ENCODE results near the gene SHISAL2A.
A peak's percentile ranks its signal among the peaks of the same experiment; 100 is the strongest.

The SHISAL2A gene

DNA sequence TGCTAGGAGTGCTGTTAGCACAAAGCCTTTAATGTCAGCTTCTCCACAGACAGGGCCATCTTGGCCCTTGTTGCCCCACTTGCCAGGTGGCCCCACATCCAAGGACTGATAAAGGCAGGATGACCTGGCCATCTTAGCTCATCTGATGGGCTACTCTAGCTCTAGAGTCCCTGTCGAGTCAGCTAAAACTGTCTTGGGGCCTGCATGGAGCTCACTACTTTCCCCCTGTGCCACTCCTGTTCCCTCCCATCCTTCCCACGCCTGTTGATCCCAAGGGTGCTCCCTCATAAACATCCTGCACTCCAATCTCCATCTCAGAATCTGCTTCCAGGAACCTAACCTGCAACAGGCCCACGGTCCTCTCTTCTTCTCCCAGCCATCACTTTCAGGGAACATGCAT is 31.4 kb upstream of the SHISAL2A start:
- TF ChIP-seq, protein P1, sequence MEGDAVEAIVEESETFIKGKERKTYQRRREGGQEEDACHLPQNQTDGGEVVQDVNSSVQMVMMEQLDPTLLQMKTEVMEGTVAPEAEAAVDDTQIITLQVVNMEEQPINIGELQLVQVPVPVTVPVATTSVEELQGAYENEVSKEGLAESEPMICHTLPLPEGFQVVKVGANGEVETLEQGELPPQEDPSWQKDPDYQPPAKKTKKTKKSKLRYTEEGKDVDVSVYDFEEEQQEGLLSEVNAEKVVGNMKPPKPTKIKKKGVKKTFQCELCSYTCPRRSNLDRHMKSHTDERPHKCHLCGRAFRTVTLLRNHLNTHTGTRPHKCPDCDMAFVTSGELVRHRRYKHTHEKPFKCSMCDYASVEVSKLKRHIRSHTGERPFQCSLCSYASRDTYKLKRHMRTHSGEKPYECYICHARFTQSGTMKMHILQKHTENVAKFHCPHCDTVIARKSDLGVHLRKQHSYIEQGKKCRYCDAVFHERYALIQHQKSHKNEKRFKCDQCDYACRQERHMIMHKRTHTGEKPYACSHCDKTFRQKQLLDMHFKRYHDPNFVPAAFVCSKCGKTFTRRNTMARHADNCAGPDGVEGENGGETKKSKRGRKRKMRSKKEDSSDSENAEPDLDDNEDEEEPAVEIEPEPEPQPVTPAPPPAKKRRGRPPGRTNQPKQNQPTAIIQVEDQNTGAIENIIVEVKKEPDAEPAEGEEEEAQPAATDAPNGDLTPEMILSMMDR (conservative IDR thresholded peaks at IDR 0.05; ENCODE audit: control insufficient read depth, insufficient read depth, low read depth, low read length): no peak
- H3K4me3 ChIP-seq (ENCODE audit: control insufficient read depth, low read depth, low read length): peak overlapping the region; percentile 40
- peak; percentile 3 for DNase-seq (ENCODE audit: low read depth)

DNA sequence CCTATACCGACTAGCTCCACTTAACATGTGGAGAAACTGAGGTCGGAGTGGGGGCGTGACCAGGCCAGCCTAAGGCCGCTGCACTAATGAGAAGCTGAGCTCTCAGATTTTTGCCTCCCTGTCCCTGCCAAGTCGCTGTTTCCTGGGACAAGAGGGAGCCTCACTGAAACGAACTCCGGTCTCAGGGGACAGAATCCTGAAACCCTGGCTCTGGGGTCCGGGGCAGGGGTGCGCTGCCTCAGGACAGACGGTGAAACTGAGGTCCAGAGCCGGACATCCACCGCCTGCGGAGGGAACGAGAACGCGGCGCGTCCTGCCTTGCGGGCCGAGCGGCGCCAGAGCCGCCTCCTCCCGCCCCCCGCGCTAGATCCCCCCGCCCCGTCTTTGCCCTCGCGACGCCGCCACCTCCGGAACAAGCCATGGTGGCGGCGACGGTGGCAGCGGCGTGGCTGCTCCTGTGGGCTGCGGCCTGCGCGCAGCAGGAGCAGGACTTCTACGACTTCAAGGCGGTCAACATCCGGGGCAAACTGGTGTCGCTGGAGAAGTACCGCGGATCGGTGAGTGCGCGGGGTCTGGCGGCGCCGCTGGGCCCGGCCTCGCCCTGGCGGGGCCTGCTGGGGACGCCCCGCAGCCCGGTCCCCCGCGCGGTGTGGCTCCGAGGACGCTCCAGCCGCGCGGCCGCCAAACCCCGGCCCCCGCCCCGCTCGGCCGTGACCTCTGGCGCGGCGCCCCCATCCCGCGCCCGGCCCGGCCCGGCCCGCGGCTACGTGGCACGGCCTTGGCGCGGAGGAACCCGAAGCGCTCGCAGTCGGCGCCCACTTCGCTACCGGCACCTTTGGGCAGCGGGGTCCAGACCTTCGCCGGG is 30.7 kb upstream of the SHISAL2A start, which contains the start of gene GPX7:
GPX7 (plus strand) TSS at position 381 of the 865 bp plus-strand sequence; CDS start at position 420, 39 bp downstream.
- H3K4me3 ChIP-seq (ENCODE audit: control insufficient read depth, low read depth, low read length): peak within 1 kb of the TSS; percentile 45
- TF ChIP-seq, protein P1 (conservative IDR thresholded peaks at IDR 0.05; ENCODE audit: control insufficient read depth, insufficient read depth, low read depth, low read length): no peak
- peak; percentile 56 for DNase-seq (ENCODE audit: low read depth)

DNA sequence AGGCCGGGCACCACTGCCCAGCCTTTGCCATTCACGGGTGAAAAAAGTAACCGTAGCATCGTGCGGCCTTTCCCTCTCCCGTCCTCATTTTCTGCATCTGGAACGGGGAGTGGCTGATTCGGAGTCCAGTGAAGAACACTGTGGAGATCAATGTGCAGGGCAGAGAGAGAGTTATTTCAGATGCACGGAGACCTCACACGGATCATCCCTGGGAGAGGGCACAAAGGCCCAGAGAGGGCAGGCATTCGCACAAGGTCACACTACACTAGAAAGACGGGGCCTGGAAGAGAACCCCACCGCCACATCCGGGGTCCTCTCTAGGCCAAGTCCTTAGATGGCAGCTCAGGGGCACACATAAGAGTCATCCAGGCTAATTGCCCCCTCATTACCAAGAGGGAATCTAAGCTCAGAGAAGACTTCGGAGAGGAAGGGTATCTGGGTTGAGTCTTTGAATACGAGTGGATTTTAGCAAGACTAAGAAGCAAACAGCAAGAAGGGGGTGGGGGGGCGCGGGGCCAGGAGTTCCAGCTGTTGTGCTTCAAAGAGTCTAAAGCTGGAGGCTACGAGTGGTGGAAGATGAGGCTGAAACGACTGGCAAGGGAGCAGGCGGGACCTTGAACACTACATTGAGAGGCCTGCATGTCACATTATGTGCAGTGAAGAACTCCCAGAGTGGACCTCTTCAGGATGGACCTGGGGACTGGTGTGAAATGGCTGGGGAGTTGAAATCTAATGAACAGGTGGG is 29.9 kb upstream of the SHISAL2A start:
- peak; percentile 16 for DNase-seq (ENCODE audit: low read depth)
- TF ChIP-seq, protein P1 (conservative IDR thresholded peaks at IDR 0.05; ENCODE audit: control insufficient read depth, insufficient read depth, low read depth, low read length): no peak
- peak overlapping the region; percentile 45 for H3K4me3 ChIP-seq (ENCODE audit: control insufficient read depth, low read depth, low read length)

DNA sequence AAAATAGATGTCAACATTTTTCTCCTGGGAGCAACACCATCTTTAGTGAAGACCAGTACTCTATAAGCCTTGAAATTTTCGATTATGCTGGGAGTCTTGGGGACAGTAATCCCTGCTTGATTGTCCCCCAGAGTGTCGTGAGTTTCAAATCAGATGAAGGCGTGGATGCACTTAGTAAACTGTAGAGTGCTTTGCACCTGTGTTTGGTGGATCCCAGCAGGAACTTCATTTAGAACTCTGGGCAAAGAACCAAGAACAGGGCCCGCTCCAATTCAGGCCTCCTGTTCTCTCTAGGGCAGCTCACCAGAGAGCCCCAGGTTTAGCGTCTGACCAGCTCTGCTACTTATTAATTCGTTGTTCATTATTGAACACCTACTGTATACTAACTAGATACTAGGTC is 29.3 kb upstream of the SHISAL2A start:
- no peak overlapping the region for H3K4me3 ChIP-seq (ENCODE audit: control insufficient read depth, low read depth, low read length)
- DNase-seq (ENCODE audit: low read depth): no peak
- TF ChIP-seq, protein P1 (conservative IDR thresholded peaks at IDR 0.05; ENCODE audit: control insufficient read depth, insufficient read depth, low read depth, low read length): no peak

DNA sequence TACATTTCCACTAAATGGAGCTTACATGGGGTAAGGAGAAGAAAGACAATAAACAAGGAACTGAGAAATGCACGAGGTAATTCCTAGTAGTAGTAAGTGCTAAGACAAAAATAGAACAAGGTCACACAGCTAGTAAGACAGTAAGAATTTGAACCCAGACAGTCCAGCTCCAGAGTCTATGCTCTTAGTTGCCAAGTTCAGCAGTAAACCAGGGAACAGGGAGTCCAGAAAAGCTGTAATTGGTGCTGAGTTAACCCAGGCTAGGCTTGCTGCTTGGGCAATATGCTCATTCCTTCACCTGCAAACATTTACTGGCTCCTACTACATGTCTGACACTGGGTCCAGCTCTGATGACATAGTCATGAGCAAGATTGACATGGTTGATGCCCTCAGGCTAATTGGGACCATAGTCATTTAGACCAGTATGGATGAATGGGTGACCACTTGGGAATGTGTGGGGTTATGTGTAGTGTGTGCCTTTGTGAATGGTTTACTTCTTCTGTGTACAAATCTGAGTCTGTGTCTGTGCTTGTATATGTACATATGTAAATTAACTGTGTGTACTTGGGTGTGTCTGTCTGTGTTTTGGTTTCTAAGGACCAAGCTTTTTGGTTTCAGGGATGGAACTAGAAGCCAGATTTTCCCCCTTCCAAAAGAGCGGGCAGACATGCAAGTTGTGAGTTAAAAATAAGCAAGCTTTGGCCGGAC is 28.8 kb upstream of the SHISAL2A start:
- DNase-seq (ENCODE audit: low read depth): peak; percentile 14
- no peak overlapping the region for H3K4me3 ChIP-seq (ENCODE audit: control insufficient read depth, low read depth, low read length)
- TF ChIP-seq, protein P1 (conservative IDR thresholded peaks at IDR 0.05; ENCODE audit: control insufficient read depth, insufficient read depth, low read depth, low read length): no peak

DNA sequence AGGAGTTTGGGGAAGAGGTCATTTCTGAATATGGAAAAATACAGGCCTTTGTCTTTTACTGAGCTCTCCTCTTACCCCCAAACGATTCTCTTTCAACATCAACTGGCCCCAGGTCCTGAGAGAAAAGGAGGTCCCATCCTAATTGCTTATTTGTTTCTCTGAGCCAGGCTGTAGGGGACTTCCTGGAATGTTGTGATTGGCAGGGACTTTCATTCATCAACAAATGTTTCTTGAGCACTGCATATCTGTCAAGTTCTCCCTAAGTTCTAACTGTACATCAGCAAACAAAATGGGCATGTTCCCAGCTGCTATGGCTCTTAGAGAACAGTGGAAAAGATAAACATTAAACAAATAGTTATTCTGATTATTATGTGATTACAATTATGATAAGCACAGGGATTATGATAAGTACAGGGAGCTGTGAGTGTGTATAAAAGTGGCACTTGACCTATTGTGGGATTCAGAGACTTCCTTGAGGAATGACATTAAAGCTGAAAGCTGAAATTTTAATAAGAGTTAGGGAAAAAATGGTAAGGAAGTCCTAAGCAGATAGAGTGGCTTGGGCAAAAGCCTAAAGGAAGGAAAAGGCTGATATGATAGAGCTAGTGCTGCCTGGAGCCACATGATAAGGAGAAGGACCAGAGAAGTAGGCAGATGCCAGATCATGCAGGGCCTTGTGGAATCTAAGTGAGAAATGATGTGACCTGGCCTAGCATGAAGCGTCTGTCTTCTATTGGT is 19.2 kb upstream of the SHISAL2A start:
- DNase-seq (ENCODE audit: low read depth): no peak
- no peak overlapping the region for H3K4me3 ChIP-seq (ENCODE audit: control insufficient read depth, low read depth, low read length)
- TF ChIP-seq, protein P1 (conservative IDR thresholded peaks at IDR 0.05; ENCODE audit: control insufficient read depth, insufficient read depth, low read depth, low read length): no peak

Data from fibroblast of mammary gland (primary cell).